Adrenal gland (tissue), 5 donors: ENCODE results near the gene BLNK.

Source experiments
- POLR2A ChIP-seq, 2 donors: fragments of 450-650 bp; IDR thresholded peaks; one replicate each; pipeline ENCODE4 v1.6.1; 2017; ENCODE audit warnings: antibody characterized with exemption in 2 of 2, mild to moderate bottlenecking in 2 of 2, moderate library complexity in 1 of 2
- TF ChIP-seq, protein P1 (sequence below), 6 experiments: fragments of 450-650 bp in 4 of 6; fragments of 200-600 bp in 2 of 6; sonication (generic) in 1 of 6; IDR thresholded peaks; 1 replicate in 5 of 6; 2 replicates in 1 of 6; pipeline versions ENCODE4 v1.5.1 to v1.8.0; 2016 to 2021; ENCODE audit warnings: antibody characterized with exemption in 6 of 6, mild to moderate bottlenecking in 2 of 6, moderate library complexity in 1 of 6
- donor health status: DM: no; HTN: no; CAD: no.

DNA sequence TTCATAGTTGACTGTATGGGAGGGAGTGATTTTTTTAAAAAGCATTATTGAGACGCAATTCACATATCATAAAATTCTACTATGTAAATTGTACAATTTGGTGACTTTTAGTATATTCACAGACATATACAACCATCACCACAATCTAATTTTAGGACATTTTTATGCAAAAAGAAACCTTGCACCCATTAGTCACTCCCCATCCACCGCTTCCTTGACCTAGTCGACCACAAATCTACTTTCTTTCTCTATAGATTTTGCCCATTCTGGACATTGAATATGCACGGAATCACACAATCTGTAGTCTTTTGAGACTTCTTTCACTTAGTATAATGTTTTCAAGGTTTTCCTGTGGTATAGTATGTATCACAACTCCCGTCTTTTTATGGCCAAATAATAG lies 54.6 kb downstream of the BLNK start:
- TF ChIP-seq, protein P1, sequence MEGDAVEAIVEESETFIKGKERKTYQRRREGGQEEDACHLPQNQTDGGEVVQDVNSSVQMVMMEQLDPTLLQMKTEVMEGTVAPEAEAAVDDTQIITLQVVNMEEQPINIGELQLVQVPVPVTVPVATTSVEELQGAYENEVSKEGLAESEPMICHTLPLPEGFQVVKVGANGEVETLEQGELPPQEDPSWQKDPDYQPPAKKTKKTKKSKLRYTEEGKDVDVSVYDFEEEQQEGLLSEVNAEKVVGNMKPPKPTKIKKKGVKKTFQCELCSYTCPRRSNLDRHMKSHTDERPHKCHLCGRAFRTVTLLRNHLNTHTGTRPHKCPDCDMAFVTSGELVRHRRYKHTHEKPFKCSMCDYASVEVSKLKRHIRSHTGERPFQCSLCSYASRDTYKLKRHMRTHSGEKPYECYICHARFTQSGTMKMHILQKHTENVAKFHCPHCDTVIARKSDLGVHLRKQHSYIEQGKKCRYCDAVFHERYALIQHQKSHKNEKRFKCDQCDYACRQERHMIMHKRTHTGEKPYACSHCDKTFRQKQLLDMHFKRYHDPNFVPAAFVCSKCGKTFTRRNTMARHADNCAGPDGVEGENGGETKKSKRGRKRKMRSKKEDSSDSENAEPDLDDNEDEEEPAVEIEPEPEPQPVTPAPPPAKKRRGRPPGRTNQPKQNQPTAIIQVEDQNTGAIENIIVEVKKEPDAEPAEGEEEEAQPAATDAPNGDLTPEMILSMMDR (IDR thresholded peaks at IDR 0.05) = no peak
- no peak for TF ChIP-seq POLR2A (IDR thresholded peaks at IDR 0.05)
